HCT116 (cell line): ENCODE data around the gene ST3GAL2. TPM values are rescaled to one million over a fixed set of nuclear protein-coding genes. Genes with fewer than 3 reads are reported as not detected.
"Not testable (repeated sequence)": the region's sequence is repeated elsewhere in the genome, so short reads cannot be mapped to it uniquely, and the experiment has no call there.

ENCODE experiments used
- ATAC-seq: fragments of 200-7000 bp; cut with Tn5 transposase; 2 replicates; pipeline ENCODE4 v1.9.1; 2020; ENCODE audit warnings: mild to moderate bottlenecking, moderate library complexity
- BruUV-seq: library from RNA; stranded (reverse); fragments of 400-500 nt; replicated peaks from 2 replicates; lab custom pipeline; 2021; lab: Mats Ljungman, UMichigan
- CTCF ChIA-PET: fragments of 300-600 bp; sonication (Branson Sonifier 250); formaldehyde crosslinking; loops from one replicate; lab custom pipeline; 2021; ENCODE audit warnings: antibody characterized with exemption; lab: Charles Lee
- POLR2A ChIA-PET: fragments of 300-600, 350-600 bp; sonication (Branson Sonifier 250); formaldehyde crosslinking; loops from one replicate; lab custom pipeline; 2021; ENCODE audit warnings: antibody characterized with exemption; lab: Charles Lee
- RAD21 ChIA-PET, 2 experiments: fragments of 300-600 bp; sonication (Branson Sonifier 250); formaldehyde crosslinking; loops; one replicate each; lab custom pipeline; 2023; ENCODE audit warnings: low total read pairs in 2 of 2; ENCODE audit not compliant: uncharacterized antibody in 2 of 2, unreplicated experiment in 2 of 2, low non-redundant PET in 1 of 2; lab: Charles Lee
- DNase-seq: peaks from one replicate; pipeline ENCODE4 v3.0.0-alpha.2; 2010; ENCODE audit warnings: low read depth, low spot score
- H2AFZ ChIP-seq: fragments of 200-600 bp; shearing (Covaris generic), sonication (generic); 2 replicates; pipeline ENCODE4 v1.6.1; 2017; ENCODE audit warnings: low read depth, mixed run types, mixed read lengths, antibody characterized with exemption, low read length; ENCODE audit not compliant: poor library complexity, severe bottlenecking
- H3K27ac ChIP-seq: 2 replicates; pipeline ENCODE4 v1.5.1; 2012; ENCODE audit warnings: low read depth, low read length
- H3K27me3 ChIP-seq: fragments of 200-600 bp; sonication (generic); 2 replicates; pipeline ENCODE4 v1.6.1; 2016; ENCODE audit warnings: mixed run types, low read length, mixed read lengths; ENCODE audit not compliant: insufficient read depth
- H3K36me3 ChIP-seq, 2 experiments: fragments of 200-500 bp in 1 of 2; fragments of 200-600 bp in 1 of 2; sonication (Bioruptor generic) in 1 of 2; sonication (generic) in 1 of 2; 2 replicates each; pipeline versions ENCODE4 v1.5.1 to v1.6.1; 2014 to 2016; ENCODE audit warnings: low read length in 2 of 2, inconsistent platforms in 1 of 2, mixed read lengths in 1 of 2, mixed run types in 1 of 2; ENCODE audit not compliant: insufficient read depth in 2 of 2, control insufficient read depth in 1 of 2
- H3K4me1 ChIP-seq, 2 experiments: fragments of 200-600 bp in 1 of 2; sonication (generic) in 1 of 2; 2 replicates each; pipeline versions ENCODE4 v1.5.1 to v1.6.1; 2012 to 2017; ENCODE audit warnings: low read length in 2 of 2, inconsistent platforms in 1 of 2, mild to moderate bottlenecking in 1 of 2, mixed read lengths in 1 of 2, mixed run types in 1 of 2, moderate library complexity in 1 of 2; ENCODE audit not compliant: insufficient read depth in 2 of 2, control insufficient read depth in 1 of 2
- H3K4me2 ChIP-seq: fragments of 200-600 bp; sonication (generic); 2 replicates; pipeline ENCODE4 v1.6.1; 2017; ENCODE audit warnings: mixed run types, low read length, mixed read lengths
- H3K4me3 ChIP-seq, 2 experiments: fragments of 200-600 bp in 1 of 2; sonication (generic) in 1 of 2; replicated peaks in 1 of 2; 2 replicates each; pipeline ENCODE4 v1.5.1; 2011 to 2016; ENCODE audit warnings: low read length in 2 of 2, control low read depth in 1 of 2, low read depth in 1 of 2, mild to moderate bottlenecking in 1 of 2, mixed read lengths in 1 of 2, mixed run types in 1 of 2
- H3K79me2 ChIP-seq: fragments of 200-600 bp; sonication (generic); 2 replicates; pipeline ENCODE4 v1.6.1; 2017; ENCODE audit warnings: mild to moderate bottlenecking, mixed run types, low read length, moderate library complexity, mixed read lengths; ENCODE audit not compliant: insufficient read depth
- H3K9ac ChIP-seq: fragments of 200-600 bp; sonication (generic); 2 replicates; pipeline ENCODE4 v1.6.1; 2016; ENCODE audit warnings: low read length, mixed read lengths
- H3K9me2 ChIP-seq: fragments of 200-600 bp; sonication (generic), shearing (Covaris generic); 2 replicates; pipeline ENCODE4 v1.6.1; 2017; ENCODE audit warnings: mixed run types, mild to moderate bottlenecking, moderate library complexity; ENCODE audit not compliant: insufficient read depth
- H3K9me3 ChIP-seq, 2 experiments: fragments of 200-500 bp in 1 of 2; fragments of 200-600 bp in 1 of 2; sonication (Bioruptor generic) in 1 of 2; sonication (generic) in 1 of 2; 2 replicates each; pipeline ENCODE4 v1.6.1; 2014 to 2017; ENCODE audit warnings: low read length in 2 of 2, mixed read lengths in 2 of 2, inconsistent platforms in 1 of 2, low read depth in 1 of 2, mild to moderate bottlenecking in 1 of 2, mixed run types in 1 of 2, moderate library complexity in 1 of 2; ENCODE audit not compliant: control insufficient read depth in 1 of 2, insufficient read depth in 1 of 2
- H4K20me1 ChIP-seq: fragments of 200-600 bp; sonication (generic), shearing (Covaris generic); 2 replicates; pipeline ENCODE4 v1.6.1; 2017; ENCODE audit warnings: mixed run types, mild to moderate bottlenecking, moderate library complexity; ENCODE audit not compliant: insufficient read depth
- CBX3 ChIP-seq: IDR thresholded peaks from 2 replicates; pipeline ENCODE4 v1.6.1; 2012; ENCODE audit warnings: low read depth
- EZH2phosphoT487 ChIP-seq: fragments of 200-600 bp; IDR thresholded peaks from 2 replicates; pipeline ENCODE4 v1.6.1; 2018; ENCODE audit warnings: antibody characterized with exemption, borderline replicate concordance
- POLR2AphosphoS5 ChIP-seq: IDR thresholded peaks from 2 replicates; pipeline ENCODE4 v1.6.1; 2011; ENCODE audit warnings: mild to moderate bottlenecking, low read depth, low read length, moderate library complexity
- ZFX ChIP-seq: fragments of 450-650 bp; IDR thresholded peaks from 2 replicates; pipeline ENCODE4 v1.6.1; 2017
- intact Hi-C: fragments of 100-400 bp; cut with micrococcal nuclease; formaldehyde crosslinking; loops from 2 replicates; pipeline ENCODE4 v1.10.0; 2022
- total RNA-seq: library from RNA; stranded (reverse); gene quantifications from one replicate; pipeline ENCODE4 v1.2.1, GENCODE V29; 2021; ENCODE audit not compliant: unreplicated experiment
- TF ChIP-seq, protein P1 (sequence below): IDR thresholded peaks from 2 replicates; pipeline ENCODE4 v1.6.1; 2012

The ST3GAL2 gene
- total RNA-seq, 1 experiment from 2014 or later: 9.5 TPM

DNA sequence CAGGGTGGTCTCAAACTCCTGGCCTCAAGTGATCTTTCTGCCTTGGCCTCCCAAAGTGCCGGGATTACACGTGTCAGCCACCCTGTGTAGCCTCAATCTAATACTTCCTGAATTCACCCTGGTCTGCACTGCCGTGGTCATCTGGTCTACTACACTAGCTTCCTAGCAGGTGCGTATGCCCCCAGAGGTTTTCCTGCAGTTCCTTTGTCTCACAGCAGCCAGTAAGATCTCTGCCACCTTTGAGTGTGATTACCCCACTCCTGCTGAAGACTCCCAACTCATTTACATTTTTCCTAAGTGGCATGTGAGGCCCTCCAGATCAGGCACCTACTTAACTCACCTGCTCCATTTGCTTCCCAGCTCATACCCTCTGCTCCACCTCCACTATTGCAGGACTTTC is 97.3 kb downstream of the ST3GAL2 start (continued):
- TF ChIP-seq, protein P1, sequence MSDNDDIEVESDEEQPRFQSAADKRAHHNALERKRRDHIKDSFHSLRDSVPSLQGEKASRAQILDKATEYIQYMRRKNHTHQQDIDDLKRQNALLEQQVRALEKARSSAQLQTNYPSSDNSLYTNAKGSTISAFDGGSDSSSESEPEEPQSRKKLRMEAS: no peak
- TF ChIP-seq ZFX: no peak
- no peak for TF ChIP-seq EZH2phosphoT487

DNA sequence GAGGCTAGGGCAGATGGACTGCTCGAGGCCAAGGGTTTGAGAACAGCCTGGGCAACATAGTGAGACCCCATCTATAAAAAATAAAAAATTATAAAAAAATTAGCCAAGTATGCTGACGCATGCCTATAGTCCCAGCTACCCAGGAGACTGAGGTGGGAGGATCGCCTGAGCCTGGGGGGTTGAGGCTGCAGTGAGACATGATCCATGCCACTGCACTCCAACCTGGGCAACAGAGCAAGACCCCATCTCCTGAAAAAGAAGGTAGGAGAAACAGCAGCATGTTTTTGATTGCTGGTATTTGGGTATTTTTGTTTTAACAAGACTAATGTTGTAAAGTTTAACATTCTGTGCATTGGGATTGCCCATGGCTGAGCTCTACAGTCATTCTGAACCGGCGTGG is 101.1 kb downstream of the ST3GAL2 start:
- ATAC-seq: no peak
- Histone ChIP-seq H3K9ac (no peak overlapping the region), H3K27me3 (no peaks in the 10 kb centered on the region), H3K9me2 (no peaks in the 10 kb centered on the region), H3K79me2 (no peaks in the 10 kb centered on the region), H3K4me1 (no peaks in the 10 kb centered on the region; a peak in 1 of 4 replicates), H4K20me1 (no peaks in the 10 kb centered on the region)
- BruUV-seq: no TSS peak
- CTCF ChIA-PET: no interaction called here
- intact Hi-C loops: loop anchor here (5.0 kb wide), 1 partner anchor 314 kb away; no protein-coding TSS in a partner anchor
- DNase-seq: no peak
- RAD21 ChIA-PET: no interaction called here
- POLR2A ChIA-PET: no interaction called here
- TF ChIP-seq CBX3: no peak
- TF ChIP-seq POLR2AphosphoS5: 0 out of 2 replicates have a peak, but pooled peaks have one; percentile 18
- TF ChIP-seq ZFX: no peak
- TF ChIP-seq, all 23 proteins: peak for 1
- Histone ChIP-seq H3K36me3 (peaks cover 10 to 16% of the 10 kb centered on the region in 2 experiments), H3K4me3 (no peak overlapping the region), H3K4me2 (no peak overlapping the region), H2AFZ (no peak overlapping the region), H3K9me3 (no peaks in the 10 kb centered on the region), H3K27ac (no peak overlapping the region)

DNA sequence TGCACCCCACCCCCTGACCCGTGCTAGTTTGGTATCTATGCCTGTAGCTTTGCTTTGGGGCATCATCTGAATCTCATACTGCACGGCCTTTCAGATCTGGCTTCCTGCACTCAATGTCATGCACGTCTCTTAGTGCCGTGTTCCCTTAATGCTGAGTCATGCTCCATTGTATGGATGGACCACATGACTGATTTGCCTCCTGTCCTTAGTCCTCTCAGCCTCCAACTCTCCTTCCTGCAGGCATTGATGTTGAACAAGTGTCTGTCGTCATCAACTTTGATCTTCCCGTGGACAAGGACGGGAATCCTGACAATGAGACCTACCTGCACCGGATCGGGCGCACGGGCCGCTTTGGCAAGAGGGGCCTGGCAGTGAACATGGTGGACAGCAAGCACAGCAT is 106.2 kb downstream of the ST3GAL2 start:
- not testable (repeated sequence) for ATAC-seq
- CTCF ChIA-PET: interaction anchor here (1.2 kb wide), 1 partner anchor 138 kb away, joined by 3 read pairs; no protein-coding TSS in a partner anchor

More for the DNA sequence above, 106.2 kb downstream of the ST3GAL2 start:
- RAD21 ChIA-PET, H3K4me1 ChIP-seq, H4K20me1 ChIP-seq, H3K79me2 ChIP-seq, H3K9me3 ChIP-seq, POLR2A ChIA-PET, H3K27ac ChIP-seq, H2AFZ ChIP-seq, H3K4me3 ChIP-seq, H3K9ac ChIP-seq, H3K27me3 ChIP-seq, DNase-seq, H3K9me2 ChIP-seq, H3K4me2 ChIP-seq, intact Hi-C loops, BruUV-seq: not testable (repeated sequence)
- peaks cover 12 to 23% of the 10 kb centered on the region in 2 experiments for H3K36me3 ChIP-seq
